HUDEP-2 (cell line): ENCODE data around the gene HHAT.

Source experiments
- DNase-seq, 76 experiments: peaks; one replicate each; lab custom pipeline; 2025; ENCODE audit not compliant: unreplicated experiment in 76 of 76; lab: John Stamatoyannopoulos, UW

HHAT gene

GRCh38 chr1:210663730-210664573 lies 335.2 kb downstream of the HHAT start:
- no peak for DNase-seq

GRCh38 chr1:210669951-210670350 lies 341.2 kb downstream of the HHAT start:
- no peak for DNase-seq

- no peak for DNase-seq
Observed at GRCh38 chr1:210674151-210674550, 345.4 kb downstream of the HHAT start.

- DNase-seq: no peak
Observed at GRCh38 chr1:210676539-210676938, 347.8 kb downstream of the HHAT start.

- DNase-seq: no peak
Observed at GRCh38 chr1:210677533-210677932, 348.8 kb downstream of the HHAT start.

GRCh38 chr1:210678306-210678705 lies 349.6 kb downstream of the HHAT start:
- DNase-seq: no peak

GRCh38 chr1:210681158-210681557 lies 352.5 kb downstream of the HHAT start:
- no peak for DNase-seq

- no peak for DNase-seq
Observed at GRCh38 chr1:210683403-210684047, 354.8 kb downstream of the HHAT start.

- no peak for DNase-seq
Observed at GRCh38 chr1:210684466-210685294, 356.0 kb downstream of the HHAT start.

- no peak for DNase-seq
Observed at GRCh38 chr1:210685295-210685650, 356.6 kb downstream of the HHAT start.

GRCh38 chr1:210686841-210687240 lies 358.1 kb downstream of the HHAT start:
- DNase-seq: no peak

- DNase-seq: no peak
Observed at GRCh38 chr1:210687582-210688279, 359.0 kb downstream of the HHAT start.

GRCh38 chr1:210688512-210689234 lies 360.0 kb downstream of the HHAT start:
- DNase-seq: no peak

GRCh38 chr1:210689826-210690225 lies 361.1 kb downstream of the HHAT start:
- DNase-seq: no peak

GRCh38 chr1:210690236-210690635 lies 361.5 kb downstream of the HHAT start:
- no peak for DNase-seq

- DNase-seq: no peak
Observed at GRCh38 chr1:210691039-210691610, 362.4 kb downstream of the HHAT start.

- no peak for DNase-seq
Observed at GRCh38 chr1:210692796-210693195, 364.1 kb downstream of the HHAT start.

GRCh38 chr1:210695026-210695425 lies 366.3 kb downstream of the HHAT start:
- DNase-seq: no peak

- DNase-seq: no peak
Observed at GRCh38 chr1:210696709-210697108, 368.0 kb downstream of the HHAT start.

GRCh38 chr1:210697185-210697584 lies 368.5 kb downstream of the HHAT start:
- DNase-seq: no peak
